ENCODE measurements around the gene CA4.
"Not testable (repeated sequence)": the region's sequence is repeated elsewhere in the genome, so short reads cannot be mapped to it uniquely, and the experiment has no call there.

The CA4 gene

GRCh38 chr17:60149691-60150582 lies at the start of gene CA4:
Gene CA4, plus strand, starts transcription at chr17:60149973. Its CDS starts 62 bp downstream, at chr17:60150035.
- H3K79me2 ChIP-seq (ENCODE audit: insufficient read depth, low read depth), result no peaks in the 10 kb centered on the region
- no peak within 1 kb of the TSS for H3K9ac ChIP-seq
- H3K4me2 ChIP-seq, result no peak within 1 kb of the TSS
- no peaks in the 10 kb centered on the region for H3K36me3 ChIP-seq (ENCODE audit: insufficient read depth)
- H3K27me3 ChIP-seq (ENCODE audit: insufficient read depth, low read depth), result peaks cover 6% of the 10 kb centered on the region; the same call in 1 of the 2 replicates
- no peak for TF ChIP-seq CTCF (conservative IDR thresholded peaks at IDR 0.05; ENCODE audit: low read depth, low read length)
- H2AFZ ChIP-seq (ENCODE audit: low read depth), result no peak within 1 kb of the TSS
- no peaks in the 10 kb centered on the region for H4K20me1 ChIP-seq (ENCODE audit: insufficient read depth)
- no peak within 1 kb of the TSS for H3K4me3 ChIP-seq (IDR thresholded peaks at IDR 0.05; ENCODE audit: insufficient read depth, low read depth, low read length)
- no peaks in the 10 kb centered on the region for H3K4me1 ChIP-seq (ENCODE audit: low read depth, poor library complexity, severe bottlenecking)
- no peak within 1 kb of the TSS for H3K27ac ChIP-seq

- not testable (repeated sequence) for H4K20me1 ChIP-seq (ENCODE audit: insufficient read depth); H3K79me2 ChIP-seq (ENCODE audit: insufficient read depth, low read depth); H3K4me1 ChIP-seq (ENCODE audit: low read depth, poor library complexity, severe bottlenecking); H3K27ac ChIP-seq; H3K9ac ChIP-seq; H2AFZ ChIP-seq (ENCODE audit: low read depth); H3K4me2 ChIP-seq; H3K27me3 ChIP-seq (ENCODE audit: insufficient read depth, low read depth); H3K36me3 ChIP-seq (ENCODE audit: insufficient read depth); H3K4me3 ChIP-seq (IDR thresholded peaks at IDR 0.05; ENCODE audit: insufficient read depth, low read depth, low read length)
These were observed 49.2 kb upstream of the CA4 start for GRCh38 chr17:60100577-60100976.

DNA sequence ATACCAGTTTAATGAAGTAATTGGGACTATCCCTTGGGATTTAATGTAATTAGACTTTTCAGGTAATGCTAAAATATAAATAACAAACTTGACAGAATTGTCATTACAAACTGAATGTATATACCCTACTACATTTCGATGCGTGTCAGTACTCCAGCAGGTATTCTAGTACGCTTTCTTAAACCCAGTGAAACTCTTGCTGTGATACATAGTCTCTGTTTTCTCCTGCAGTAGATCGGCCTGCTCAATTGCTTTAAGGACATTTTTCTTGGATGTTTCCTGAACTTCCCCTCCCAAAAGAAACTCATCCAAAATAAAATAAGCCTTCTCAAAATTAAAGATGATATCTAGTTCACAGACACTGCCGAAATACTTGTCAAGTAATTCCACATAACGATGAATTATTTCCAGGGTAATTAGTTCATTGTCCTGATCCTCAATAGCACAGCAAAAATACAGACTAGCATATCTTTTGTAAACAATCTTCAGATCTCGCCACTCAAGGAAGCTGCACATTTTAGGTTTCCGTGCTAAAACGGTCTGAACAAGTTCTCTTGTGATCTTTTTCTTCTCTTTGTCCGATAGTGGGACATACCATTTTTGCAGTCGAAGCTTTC lies 47.6 kb upstream of the CA4 start:
- H3K27me3 ChIP-seq (ENCODE audit: insufficient read depth, low read depth); H4K20me1 ChIP-seq (ENCODE audit: insufficient read depth); H3K27ac ChIP-seq; H2AFZ ChIP-seq (ENCODE audit: low read depth); H3K9ac ChIP-seq; H3K4me2 ChIP-seq; H3K4me3 ChIP-seq (IDR thresholded peaks at IDR 0.05; ENCODE audit: insufficient read depth, low read depth, low read length); H3K79me2 ChIP-seq (ENCODE audit: insufficient read depth, low read depth); H3K4me1 ChIP-seq (ENCODE audit: low read depth, poor library complexity, severe bottlenecking); H3K36me3 ChIP-seq (ENCODE audit: insufficient read depth): not testable (repeated sequence)

- no peak overlapping the region for H3K4me2 ChIP-seq
- H3K27ac ChIP-seq, result no peak overlapping the region
- no peaks in the 10 kb centered on the region for H3K36me3 ChIP-seq (ENCODE audit: insufficient read depth)
- H3K4me3 ChIP-seq (IDR thresholded peaks at IDR 0.05; ENCODE audit: insufficient read depth, low read depth, low read length), result no peak overlapping the region
- no peaks in the 10 kb centered on the region for H3K27me3 ChIP-seq (ENCODE audit: insufficient read depth, low read depth)
- no peak for TF ChIP-seq CTCF (conservative IDR thresholded peaks at IDR 0.05; ENCODE audit: low read depth, low read length)
- H3K4me1 ChIP-seq (ENCODE audit: low read depth, poor library complexity, severe bottlenecking), result no peaks in the 10 kb centered on the region
- no peaks in the 10 kb centered on the region for H4K20me1 ChIP-seq (ENCODE audit: insufficient read depth)
- no peak overlapping the region for H2AFZ ChIP-seq (ENCODE audit: low read depth)
- no peak overlapping the region for H3K9ac ChIP-seq
- no peaks in the 10 kb centered on the region for H3K79me2 ChIP-seq (ENCODE audit: insufficient read depth, low read depth)
These were observed 47.1 kb upstream of the CA4 start for GRCh38 chr17:60102632-60103096.

DNA sequence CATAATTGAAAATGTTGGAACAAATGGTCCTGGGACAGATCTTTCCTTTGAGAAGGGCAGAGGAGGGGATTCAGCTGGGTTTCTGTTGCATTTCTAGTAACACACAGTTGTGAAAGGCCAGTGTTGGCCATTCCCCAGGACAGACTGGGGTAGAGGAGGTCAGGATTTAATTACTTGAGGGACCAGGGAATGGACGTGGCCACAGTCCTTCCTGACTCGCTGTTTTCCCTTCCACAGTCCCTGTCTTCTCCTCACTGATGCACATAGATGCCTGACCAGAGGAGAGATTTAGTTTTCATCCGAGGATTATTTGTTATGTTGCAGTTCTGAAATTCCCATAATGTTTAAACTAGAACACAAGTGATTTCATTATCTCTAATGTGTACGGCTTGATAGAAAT lies 45.8 kb upstream of the CA4 start:
- H3K79me2 ChIP-seq (ENCODE audit: insufficient read depth, low read depth), result no peaks in the 10 kb centered on the region
- no peaks in the 10 kb centered on the region for H4K20me1 ChIP-seq (ENCODE audit: insufficient read depth)
- no peak overlapping the region for H2AFZ ChIP-seq (ENCODE audit: low read depth)
- no peaks in the 10 kb centered on the region for H3K27me3 ChIP-seq (ENCODE audit: insufficient read depth, low read depth)
- no peaks in the 10 kb centered on the region for H3K4me1 ChIP-seq (ENCODE audit: low read depth, poor library complexity, severe bottlenecking)
- H3K27ac ChIP-seq, result no peak overlapping the region
- TF ChIP-seq CTCF (conservative IDR thresholded peaks at IDR 0.05; ENCODE audit: low read depth, low read length), result no peak
- no peak overlapping the region for H3K4me3 ChIP-seq (IDR thresholded peaks at IDR 0.05; ENCODE audit: insufficient read depth, low read depth, low read length)
- no peak overlapping the region for H3K9ac ChIP-seq
- H3K36me3 ChIP-seq (ENCODE audit: insufficient read depth), result no peaks in the 10 kb centered on the region
- H3K4me2 ChIP-seq, result no peak overlapping the region

All from KMS-11 (cell line).